ENCODE measurements around the gene SLC48A1.
A peak's percentile ranks its signal among the peaks of the same experiment; 100 is the strongest.

Gene SLC48A1

GRCh38 chr12:47744778-47745436 is 28.1 kb upstream of the SLC48A1 start:
- DNase-seq = no peak

DNA sequence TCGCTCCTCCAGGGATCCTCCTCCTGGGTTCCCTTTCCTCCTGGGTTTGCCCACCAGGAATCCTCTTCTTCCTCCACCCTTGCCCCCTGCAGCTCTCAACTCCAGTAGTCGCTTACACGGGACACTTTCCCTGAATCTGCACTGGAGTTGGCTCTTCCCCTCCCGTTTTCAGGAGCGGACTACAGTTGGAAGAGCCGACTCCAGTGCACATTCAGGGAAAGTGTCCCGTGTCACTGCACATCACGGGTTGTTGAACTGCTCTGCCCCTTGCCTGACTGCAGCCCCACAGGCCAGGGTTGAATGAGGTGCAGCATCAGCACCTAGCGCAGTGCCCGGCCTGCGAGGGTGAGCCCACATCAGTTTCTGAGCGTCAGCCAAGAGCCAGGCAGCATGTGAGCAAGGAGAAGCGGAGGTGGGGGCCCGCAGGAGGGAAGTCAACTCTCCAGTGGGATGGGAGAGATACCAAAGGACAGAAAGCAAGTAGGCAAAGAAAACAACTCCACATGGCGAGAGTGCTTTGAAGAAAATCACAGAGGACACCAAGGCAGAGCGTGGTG is 27.5 kb upstream of the SLC48A1 start:
- DNase-seq = no peak

DNA sequence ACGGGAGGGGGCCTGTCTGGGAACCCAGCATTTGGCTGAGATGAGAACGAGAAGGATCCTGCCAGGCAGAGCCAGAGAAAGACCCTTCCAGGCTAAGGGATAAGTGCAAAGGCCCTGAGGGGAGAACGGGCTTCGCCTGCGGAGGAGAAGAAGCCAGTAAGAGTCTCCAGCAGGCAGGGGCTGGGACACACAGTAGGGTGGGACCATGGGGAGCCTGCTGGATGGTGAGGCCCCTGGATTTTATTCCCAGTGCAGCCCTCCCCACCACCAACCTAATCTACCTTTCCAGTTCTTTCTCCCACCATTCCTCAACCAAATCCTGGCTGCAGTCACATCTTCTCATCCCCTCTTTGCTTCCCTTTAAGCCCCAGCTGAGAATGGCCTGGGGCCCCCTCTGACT is 27.0 kb upstream of the SLC48A1 start:
- DNase-seq = no peak

DNA sequence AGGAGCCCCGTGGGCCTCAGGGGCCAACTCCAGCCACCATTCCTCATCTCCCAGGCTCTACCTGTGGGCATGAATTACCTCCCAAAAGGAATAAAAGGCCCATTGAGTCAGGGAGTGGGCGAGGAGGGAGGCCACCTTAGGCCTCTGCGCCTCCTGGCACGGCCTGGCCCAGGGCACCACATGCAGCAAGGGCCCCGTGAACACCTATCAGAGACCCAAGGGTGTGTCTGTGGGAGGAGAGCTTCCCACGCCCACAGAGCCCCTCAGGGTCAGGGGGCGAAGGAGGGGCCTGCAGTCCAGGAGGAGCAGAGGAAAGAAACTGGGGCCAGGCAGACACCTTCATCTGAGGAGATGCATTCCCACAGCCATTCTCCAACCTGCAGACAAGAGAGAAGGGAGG is 26.5 kb upstream of the SLC48A1 start:
- DNase-seq = no peak

- no peak for DNase-seq
Measured at GRCh38 chr12:47747126-47747525, 25.9 kb upstream of the SLC48A1 start.

GRCh38 chr12:47747596-47748506 is 25.2 kb upstream of the SLC48A1 start:
- DNase-seq = no peak

DNA sequence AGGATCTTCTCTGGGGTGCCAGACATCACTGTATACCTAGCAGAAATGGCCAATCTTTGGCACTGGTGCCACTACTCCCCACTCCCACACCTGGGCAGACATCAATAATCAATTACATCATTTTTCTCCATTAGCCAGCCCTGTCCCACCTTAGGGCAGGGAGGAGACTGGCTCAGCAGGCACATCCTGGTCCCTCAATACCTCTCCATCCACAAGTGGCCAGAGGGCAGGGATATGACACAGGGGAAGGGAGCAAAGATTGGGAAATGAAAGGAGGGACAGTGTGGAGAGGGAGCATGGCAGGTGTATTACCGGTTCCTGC is 24.6 kb upstream of the SLC48A1 start:
- DNase-seq = no peak

- no peak for DNase-seq
Measured at GRCh38 chr12:47748899-47749298, 24.1 kb upstream of the SLC48A1 start.

DNA sequence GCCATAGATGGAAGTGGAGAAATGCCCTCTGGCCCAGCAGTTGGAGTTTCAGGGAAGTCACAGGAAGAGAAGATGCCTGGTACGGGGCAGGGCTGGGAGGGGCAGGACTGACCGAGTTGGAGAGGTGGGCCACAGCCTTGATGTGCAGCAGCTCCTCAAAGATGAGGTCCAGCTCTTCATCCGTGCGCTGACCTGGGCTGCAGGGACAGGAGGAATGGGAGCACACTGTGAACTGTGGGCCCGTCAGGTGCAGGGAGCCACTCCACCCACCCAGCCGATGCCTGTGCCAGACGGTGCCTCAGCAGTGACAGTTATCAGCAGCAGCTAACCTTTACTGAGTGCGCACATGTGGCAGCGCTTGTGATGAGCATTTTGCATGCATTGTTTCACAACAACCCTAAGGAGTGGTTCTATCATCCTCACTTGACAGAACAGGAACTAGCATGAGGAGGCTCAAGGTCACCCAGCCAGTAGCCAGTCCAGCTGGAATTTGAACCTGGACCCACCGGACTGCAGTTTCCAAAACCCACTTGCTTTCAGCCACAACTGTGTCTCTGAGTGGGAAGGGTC is 22.7 kb upstream of the SLC48A1 start:
- DNase-seq = no peak

- DNase-seq = no peak
Measured at GRCh38 chr12:47750916-47751470, 22.0 kb upstream of the SLC48A1 start.

- no peak for DNase-seq
Measured at GRCh38 chr12:47751561-47751960, 21.5 kb upstream of the SLC48A1 start.

DNA sequence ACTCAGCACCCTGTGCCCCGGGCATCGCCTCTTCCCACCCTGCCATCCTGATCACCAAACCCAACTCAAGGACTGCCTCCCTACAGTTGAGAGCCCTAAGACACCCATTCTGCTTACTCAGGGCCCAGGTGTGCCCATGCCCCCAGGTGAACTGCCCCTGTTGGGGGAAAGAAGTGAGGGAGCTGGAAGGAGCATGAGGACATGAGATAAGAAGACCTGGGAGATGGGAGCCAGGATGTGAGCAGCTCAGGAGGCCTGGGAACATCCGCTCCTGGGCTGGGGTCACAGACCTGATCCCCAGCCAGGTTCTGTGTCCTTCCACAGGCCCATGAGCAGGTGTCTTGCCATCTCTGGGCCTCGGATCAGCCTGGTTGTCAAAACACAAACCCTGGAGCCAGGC is 20.9 kb upstream of the SLC48A1 start:
- no peak for DNase-seq

- DNase-seq = no peak
Measured at GRCh38 chr12:47752552-47752951, 20.5 kb upstream of the SLC48A1 start.

GRCh38 chr12:47753021-47754001 is 19.7 kb upstream of the SLC48A1 start:
- no peak for DNase-seq

DNA sequence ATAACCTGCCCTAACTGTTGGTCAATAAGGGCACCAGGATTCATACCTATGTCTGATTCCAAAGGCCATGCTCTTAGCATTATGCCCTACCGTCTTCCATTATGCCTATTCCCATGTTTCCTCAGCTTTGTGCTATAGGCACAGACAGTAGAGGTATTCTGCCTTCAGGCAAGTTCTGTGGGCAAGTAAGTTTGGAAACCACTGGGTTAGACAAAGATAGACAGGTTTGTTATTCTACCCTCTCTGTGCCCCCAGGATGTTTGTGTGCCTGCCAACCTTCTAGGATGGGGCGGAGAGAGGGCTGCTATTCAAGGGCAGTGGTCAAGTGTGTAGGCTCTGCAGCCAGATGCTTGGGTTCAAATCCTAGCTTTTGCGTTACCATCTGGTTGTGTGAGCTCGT is 18.9 kb upstream of the SLC48A1 start:
- no peak for DNase-seq

GRCh38 chr12:47754881-47755280 is 18.2 kb upstream of the SLC48A1 start:
- DNase-seq = no peak

GRCh38 chr12:47755655-47756562 is 17.1 kb upstream of the SLC48A1 start:
- peak; percentile 49 for DNase-seq

- DNase-seq = no peak
Measured at GRCh38 chr12:47757364-47757839, 15.6 kb upstream of the SLC48A1 start.

GRCh38 chr12:47757840-47758583 is 15.0 kb upstream of the SLC48A1 start:
- no peak for DNase-seq

DNA sequence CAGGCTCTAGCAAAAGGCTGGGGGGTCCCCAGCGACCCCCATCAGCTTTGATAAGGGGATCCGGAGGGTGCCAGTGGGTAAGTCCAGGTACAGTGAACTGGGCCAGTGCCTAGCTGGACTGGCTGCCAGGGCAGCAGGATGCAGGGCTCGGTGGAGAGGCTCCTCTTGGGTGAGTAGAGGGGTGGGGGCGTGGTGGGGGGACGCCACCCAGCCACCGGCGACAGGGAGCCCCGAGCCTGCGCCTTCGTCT is 14.5 kb upstream of the SLC48A1 start:
- no peak for DNase-seq
